CD4-positive, alpha-beta T cell treated with Interleukin-15 for 4 hours (primary cell): ENCODE measurements around the gene CACNA2D3.
"Not testable (repeated sequence)": the region's sequence is repeated elsewhere in the genome, so short reads cannot be mapped to it uniquely, and the experiment has no call there.

Experiments
- DNase-seq: peaks from one replicate; pipeline ENCODE4 v3.0.0-alpha.2; 2020; ENCODE audit warnings: low spot score

The CACNA2D3 gene

GRCh38 chr3:54122324-54123002 is at the start of gene CACNA2D3:
TSS of gene CACNA2D3 (plus strand) at chr3:54122552.
- DNase-seq = no peak

GRCh38 chr3:54073386-54073785 is 49.0 kb upstream of the CACNA2D3 start:
- DNase-seq = no peak

DNA sequence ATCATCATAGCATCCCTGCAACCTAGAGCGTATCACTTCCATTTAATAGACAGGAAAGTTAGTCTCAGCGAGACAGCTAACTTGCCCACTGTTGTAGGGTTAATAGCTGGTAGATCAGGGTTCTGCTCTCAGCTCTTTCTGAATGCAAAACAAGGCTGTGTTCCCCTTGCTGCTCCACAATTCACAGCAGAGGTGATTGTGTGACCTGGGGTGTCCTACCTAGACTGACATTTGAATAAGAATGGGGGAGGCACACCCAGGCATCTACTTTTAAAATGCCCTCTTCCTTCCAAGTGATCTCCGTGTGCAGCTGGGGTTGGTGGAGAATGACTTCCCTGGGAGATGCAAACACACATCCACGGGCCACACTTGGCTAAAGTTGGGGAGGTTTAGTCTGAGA is 43.0 kb upstream of the CACNA2D3 start:
- DNase-seq = no peak

GRCh38 chr3:54079730-54080325 is 42.5 kb upstream of the CACNA2D3 start:
- DNase-seq = no peak

- DNase-seq = no peak
Observed at GRCh38 chr3:54083921-54084320, 38.4 kb upstream of the CACNA2D3 start.

GRCh38 chr3:54085936-54086335 is 36.4 kb upstream of the CACNA2D3 start:
- no peak for DNase-seq

DNA sequence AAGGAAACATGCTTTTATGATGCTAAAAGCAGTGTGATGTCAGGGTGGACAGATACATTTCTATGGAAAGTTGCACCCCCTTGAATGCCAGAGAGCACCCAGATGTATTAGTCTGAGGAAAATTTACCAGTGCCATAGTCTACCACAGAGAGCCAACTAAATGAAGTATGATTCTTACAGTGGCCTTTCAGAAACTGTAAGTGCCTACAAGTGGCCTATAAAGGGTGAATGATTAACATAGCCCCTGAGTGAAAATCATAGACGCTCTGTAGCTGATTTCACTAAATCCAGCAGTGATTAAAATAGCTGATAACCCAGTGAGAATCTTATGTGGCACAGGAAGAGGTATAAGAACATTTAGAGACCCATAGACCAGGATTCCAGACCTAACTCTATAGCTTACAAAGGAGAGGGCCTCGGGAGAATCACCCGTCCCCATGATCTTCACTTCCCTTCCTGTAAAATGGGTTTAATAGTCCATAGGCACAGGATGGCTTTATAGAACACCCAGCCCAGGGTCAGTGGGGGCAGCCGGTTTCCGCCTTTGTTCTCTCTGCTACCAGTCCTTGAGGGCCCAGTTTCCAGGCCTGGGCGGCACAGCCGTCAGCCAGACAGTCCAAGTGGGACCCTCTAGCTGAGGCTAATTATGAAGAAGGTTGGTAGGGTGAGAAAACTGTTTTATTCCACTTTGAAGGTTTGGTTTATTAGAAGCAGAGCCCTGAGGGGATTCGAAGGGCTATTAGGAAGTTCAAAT is 35.5 kb upstream of the CACNA2D3 start:
- no peak for DNase-seq

DNA sequence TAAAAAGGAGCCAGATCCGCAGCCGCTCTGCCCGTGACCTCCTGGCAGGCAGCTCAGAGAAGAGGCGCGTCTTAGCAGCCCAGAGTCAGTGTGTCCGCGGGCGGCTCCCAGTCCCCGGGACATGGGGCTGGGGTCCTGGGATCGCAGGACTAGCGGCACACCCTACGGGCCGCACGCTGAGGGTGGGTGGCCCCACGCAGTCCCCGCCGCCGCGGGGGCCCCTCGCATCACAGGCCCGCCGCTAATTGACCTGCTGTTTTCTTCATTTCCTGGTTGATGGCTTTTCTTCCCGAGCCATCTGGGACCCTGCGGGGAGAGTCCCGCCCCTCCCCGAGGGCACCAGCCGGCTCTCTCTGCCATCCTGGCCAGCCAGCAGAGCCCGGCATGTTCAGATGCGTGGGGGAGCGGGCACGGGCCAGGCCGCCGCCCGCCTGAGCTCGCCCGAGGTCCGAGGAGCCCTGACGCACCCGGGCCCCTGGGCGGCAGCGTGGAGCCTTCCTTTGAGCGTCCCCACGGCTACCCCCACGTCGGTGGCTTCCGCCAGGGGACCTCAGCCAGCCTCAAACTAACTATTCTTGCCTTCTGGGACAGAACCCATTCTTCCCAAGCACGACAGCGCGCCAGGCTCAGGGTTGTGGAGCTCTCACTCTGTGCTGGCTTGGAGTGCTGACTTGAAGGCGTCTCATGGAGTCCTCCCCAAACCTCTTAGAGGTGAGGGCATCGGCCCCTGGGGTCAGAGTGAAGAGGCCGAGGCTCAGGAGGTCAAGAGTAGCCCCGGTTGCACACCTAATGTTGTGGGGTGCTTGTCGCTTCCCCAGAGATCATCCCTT is 34.6 kb upstream of the CACNA2D3 start:
- DNase-seq = no peak

- DNase-seq = no peak
Observed at GRCh38 chr3:54093491-54094248, 28.7 kb upstream of the CACNA2D3 start.

GRCh38 chr3:54094926-54095325 is 27.4 kb upstream of the CACNA2D3 start:
- DNase-seq = no peak

DNA sequence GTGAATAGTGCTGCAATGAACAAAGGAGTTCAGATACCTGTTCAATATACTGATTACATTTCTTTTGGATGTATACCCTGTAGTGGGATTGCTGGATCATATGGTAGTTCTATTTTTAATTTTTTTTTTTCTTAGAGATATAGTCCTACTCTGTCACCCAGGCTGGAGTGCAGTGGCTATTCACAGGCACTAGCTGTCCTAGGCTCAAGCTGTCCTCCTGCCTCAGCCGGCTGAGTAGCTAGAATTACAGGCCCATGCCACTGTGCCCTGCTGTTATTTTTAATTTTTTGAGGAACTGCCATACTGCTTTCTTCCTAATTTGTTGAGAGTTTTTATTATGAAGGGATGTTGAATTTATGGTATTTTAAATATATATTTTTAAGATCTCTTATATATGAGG is 23.0 kb upstream of the CACNA2D3 start:
- DNase-seq = no peak

GRCh38 chr3:54104084-54104483 is 18.3 kb upstream of the CACNA2D3 start:
- no peak for DNase-seq

DNA sequence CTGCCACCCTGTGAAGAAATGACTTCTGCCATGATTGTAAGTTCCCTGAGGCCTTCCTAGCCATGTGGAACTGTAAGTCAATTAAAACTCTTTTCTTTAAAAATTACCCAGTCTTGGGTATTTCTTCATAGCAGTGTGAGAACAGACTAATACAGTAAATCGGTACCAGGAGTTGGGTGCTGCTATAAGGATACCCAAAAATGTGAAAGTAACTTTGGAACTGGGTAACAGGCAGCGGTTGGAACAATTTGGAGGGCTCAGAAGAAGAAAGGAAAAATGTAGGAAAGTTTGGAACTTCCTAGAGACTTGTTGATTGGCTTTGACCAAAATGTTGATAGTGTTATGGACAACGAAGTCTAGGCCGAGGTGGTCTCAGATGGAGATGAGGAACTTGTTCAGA is 6.2 kb upstream of the CACNA2D3 start:
- not testable (repeated sequence) for DNase-seq

- no peak for DNase-seq
Observed at GRCh38 chr3:54120657-54121413, 1.5 kb upstream of the CACNA2D3 start.

DNA sequence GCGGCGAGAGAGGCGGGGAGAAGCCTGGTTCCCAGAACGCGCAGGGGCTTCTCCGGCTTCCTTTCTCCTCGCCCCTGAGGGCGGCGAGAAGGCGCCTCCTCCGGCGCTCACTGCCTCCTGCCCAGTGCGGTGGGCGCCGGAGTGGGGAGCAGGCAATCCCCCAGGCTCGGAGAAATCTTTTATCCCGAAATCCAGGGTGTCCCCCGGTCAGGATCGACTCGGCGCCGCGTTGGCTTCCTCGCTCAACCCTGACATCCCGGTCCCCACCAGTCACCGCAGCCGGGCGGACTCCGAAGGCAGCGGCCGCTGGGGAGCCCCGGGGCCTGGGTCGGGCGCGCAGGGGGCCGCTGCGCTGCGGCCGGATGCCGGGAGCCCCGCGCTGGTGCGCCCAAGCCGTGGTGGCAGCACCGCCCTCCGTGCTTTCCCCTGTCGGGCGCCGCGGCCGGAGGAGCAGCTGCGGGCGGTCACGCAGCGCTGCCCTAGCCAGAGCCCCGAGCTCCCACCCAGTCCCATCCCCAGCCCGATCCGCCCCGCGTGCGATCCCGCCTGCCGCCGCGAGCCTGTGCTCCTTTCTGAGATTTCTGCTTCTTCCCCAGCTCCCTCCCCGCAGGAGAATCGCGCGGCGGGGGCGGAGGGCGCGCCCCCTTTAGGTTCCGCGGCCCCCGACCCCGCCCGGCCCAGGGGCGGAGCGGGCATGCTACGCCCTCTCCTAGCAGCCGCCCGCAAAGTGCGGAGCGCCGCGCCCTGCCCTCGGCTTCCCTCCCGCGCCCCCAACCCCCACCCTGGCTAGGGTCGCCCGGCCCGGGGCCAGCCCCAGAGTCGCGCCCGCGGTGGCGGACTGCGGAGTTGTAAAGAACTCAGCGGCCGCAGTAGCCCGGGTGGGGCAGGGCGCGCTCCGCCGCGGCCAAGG is 683 bp upstream of the CACNA2D3 start:
- DNase-seq = no peak

DNA sequence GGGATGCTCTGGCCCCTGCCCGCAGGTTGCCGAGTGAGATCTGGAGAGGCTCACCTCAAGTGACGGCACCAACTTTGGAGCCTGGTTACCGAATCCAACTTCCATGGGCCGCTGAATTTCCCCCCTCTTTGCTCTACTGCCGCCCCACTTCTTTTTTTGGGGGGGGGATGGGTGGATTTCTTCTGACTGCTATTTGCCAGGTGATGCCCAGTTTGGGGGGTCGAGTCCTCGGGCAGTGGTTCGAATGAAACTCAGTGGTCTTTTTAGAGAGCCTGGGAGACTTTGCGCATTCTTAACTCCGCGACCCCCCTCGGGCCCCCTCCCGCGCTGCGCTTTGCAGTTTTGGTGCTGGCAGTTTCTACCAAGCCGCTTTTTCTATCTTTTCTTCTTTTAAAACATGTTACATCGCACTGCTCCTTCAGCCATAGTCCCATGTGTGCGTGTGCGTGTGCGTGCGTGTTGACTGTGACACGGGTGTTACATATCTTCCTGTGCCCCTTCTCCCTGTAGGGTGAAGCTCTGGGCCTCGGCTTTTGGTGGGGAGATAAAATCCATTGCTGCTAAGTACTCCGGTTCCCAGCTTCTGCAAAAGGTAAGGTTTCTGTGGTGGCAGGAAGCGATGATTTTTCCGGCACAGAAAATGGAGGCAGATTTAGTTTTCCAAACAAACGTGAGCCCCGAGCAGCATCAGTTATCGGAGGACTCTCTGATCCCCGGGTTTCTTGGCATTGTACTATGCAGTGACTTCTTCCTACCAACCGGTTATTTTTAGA is 837 bp downstream of the CACNA2D3 start:
- DNase-seq = no peak

- DNase-seq = no peak
Observed at GRCh38 chr3:54123776-54124196, 1.4 kb downstream of the CACNA2D3 start.

DNA sequence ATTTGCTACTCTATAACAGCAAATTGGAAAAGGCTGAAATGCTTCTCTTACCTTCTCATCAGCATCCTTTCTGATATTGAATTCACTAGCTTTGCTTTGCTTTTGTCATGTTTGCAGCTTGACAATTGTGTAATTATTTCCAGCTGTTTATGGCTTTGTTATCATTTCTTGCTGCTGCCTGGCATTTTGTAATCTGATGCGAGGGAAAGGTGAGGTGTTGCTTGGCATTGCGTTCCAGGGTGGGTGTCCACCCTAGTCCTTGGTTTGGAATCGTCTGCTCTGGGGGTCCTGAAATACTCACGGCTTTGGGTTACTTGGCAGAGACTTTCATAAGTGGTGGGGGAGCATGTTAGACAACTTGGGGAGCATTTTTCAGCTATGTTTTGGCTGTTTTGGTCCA is 2.9 kb downstream of the CACNA2D3 start:
- DNase-seq = no peak

GRCh38 chr3:54126551-54126950 is 4.2 kb downstream of the CACNA2D3 start:
- no peak for DNase-seq
